BJ (cell line): Measurements from ENCODE around the gene ZKSCAN3. TPM values are rescaled to one million over a fixed set of nuclear protein-coding genes. Genes with fewer than 3 reads are reported as not detected.
A peak's percentile ranks its signal among the peaks of the same experiment; 100 is the strongest.

ENCODE experiments used
- CTCF ChIA-PET: fragments of 350-600 bp; formaldehyde crosslinking; extraction: SDS; loops from one replicate; lab custom pipeline; 2021; ENCODE audit warnings: antibody characterized with exemption, inconsistent platforms; lab: Yijun Ruan, JAX
- POLR2A ChIA-PET: fragments of 300-600 bp; sonication (Branson Sonifier 250); formaldehyde crosslinking; extraction: SDS; loops from one replicate; lab custom pipeline; 2021; ENCODE audit warnings: antibody characterized with exemption; lab: Charles Lee
- DNase-seq: peaks from one replicate; pipeline ENCODE4 v3.0.0-alpha.2; 2011; ENCODE audit warnings: low read depth
- H3K27me3 ChIP-seq: 2 replicates; pipeline ENCODE4 v1.6.0; 2011; ENCODE audit warnings: low read length; ENCODE audit not compliant: control insufficient read depth, insufficient read depth
- H3K36me3 ChIP-seq: 2 replicates; pipeline ENCODE4 v1.5.1; 2011; ENCODE audit warnings: low read length; ENCODE audit not compliant: control insufficient read depth, insufficient read depth
- H3K4me3 ChIP-seq: 2 replicates; pipeline ENCODE4 v1.5.1; 2011; ENCODE audit warnings: low read depth, mild to moderate bottlenecking, control low read depth, low read length
- polyA plus RNA-seq: library from polyadenylated mRNA; depleted of rRNA; stranded (reverse); fragments of >200 nt; gene quantifications from 2 replicates; pipeline ENCODE4 v1.2.3, GENCODE V29; 2011
- TF ChIP-seq, protein P1 (sequence below): IDR thresholded peaks from 2 replicates; pipeline ENCODE4 v1.5.1; 2011; ENCODE audit warnings: low read depth, mild to moderate bottlenecking, control low read depth, inconsistent platforms, low read length, moderate library complexity; ENCODE audit not compliant: insufficient read depth

Gene ZKSCAN3
- polyA plus RNA-seq, 1 experiment: 2.1 TPM

DNA sequence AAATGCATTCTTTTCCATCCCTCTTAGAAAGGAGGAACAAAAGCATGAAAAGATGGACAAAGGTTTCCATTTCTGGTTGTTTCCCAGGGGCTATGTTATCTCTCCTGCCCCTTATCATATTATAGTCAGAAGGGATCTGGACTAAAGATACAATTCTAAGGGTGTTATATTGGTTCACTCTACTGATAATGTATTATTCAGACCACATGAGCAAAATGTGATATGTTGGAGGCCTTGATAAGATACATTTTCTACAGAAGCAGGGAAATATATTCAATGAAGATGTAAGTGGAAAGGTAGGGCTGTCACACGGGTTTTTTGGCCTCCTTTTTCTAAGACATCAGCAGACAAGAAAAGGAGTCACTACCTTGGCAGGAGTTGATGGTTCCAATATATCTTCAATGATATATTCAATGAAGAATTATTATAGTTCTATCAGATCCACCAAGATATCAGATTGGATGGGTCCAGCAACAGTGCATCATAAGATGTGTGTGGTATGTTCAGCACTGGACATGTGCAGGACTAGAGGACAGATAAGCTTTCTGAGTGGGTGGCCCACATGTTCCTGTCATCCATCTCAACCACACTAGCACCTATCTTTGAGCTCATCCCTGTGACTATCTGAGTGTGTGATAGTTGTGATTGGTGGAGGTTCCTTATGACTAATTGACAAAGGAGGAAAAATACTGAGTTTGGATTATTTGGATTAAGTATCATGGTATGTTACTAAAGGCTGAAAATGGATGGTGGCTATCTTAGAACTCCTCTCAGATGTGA is 5.7 kb upstream of the ZKSCAN3 start:
- Histone ChIP-seq H3K4me3 (no peak overlapping the region), H3K36me3 (no peaks in the 10 kb centered on the region), H3K27me3 (peaks cover 9% of the 10 kb centered on the region)
- no peak for DNase-seq
- CTCF ChIA-PET: interaction anchor here (0.6 kb wide), 1 partner anchor 1201 kb away, joined by 3 read pairs; no protein-coding TSS in a partner anchor
- POLR2A ChIA-PET: no interaction called here
- TF ChIP-seq, protein P1, sequence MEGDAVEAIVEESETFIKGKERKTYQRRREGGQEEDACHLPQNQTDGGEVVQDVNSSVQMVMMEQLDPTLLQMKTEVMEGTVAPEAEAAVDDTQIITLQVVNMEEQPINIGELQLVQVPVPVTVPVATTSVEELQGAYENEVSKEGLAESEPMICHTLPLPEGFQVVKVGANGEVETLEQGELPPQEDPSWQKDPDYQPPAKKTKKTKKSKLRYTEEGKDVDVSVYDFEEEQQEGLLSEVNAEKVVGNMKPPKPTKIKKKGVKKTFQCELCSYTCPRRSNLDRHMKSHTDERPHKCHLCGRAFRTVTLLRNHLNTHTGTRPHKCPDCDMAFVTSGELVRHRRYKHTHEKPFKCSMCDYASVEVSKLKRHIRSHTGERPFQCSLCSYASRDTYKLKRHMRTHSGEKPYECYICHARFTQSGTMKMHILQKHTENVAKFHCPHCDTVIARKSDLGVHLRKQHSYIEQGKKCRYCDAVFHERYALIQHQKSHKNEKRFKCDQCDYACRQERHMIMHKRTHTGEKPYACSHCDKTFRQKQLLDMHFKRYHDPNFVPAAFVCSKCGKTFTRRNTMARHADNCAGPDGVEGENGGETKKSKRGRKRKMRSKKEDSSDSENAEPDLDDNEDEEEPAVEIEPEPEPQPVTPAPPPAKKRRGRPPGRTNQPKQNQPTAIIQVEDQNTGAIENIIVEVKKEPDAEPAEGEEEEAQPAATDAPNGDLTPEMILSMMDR: no peak

DNA sequence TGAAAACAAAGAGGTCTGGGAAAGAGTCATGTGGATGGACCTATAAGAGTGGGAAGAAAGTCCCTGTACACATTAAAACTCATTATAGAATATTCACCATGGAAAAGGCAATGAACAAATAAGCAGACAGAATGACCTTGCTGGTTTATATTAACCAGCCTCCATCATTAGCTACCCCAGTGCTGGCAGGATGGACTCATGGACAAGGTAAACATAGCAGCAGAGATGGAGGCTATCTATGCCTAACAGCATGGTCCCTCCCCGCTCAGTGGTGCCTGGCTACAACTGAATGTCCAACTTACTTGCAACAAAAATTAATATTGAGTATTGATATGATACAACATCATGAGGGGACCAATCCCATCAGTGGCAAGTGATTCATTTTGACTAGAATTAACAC is 4.5 kb upstream of the ZKSCAN3 start:
- peaks cover 9% of the 10 kb centered on the region for H3K27me3 ChIP-seq
- POLR2A ChIA-PET: no interaction called here
- DNase-seq: no peak
- CTCF ChIA-PET: interaction anchor here (1.2 kb wide), 1 partner anchor 11 kb away, joined by 6 read pairs; no protein-coding TSS in a partner anchor
- TF ChIP-seq, protein P1: no peak
- no peak overlapping the region for H3K4me3 ChIP-seq
- H3K36me3 ChIP-seq: no peaks in the 10 kb centered on the region

GRCh38 chr6:28347119-28347518 is 2.6 kb upstream of the ZKSCAN3 start:
- CTCF ChIA-PET: interaction anchor here (2.3 kb wide), 1 partner anchor 9 kb away, joined by 14 read pairs; no protein-coding TSS in a partner anchor
- TF ChIP-seq, protein P1: no peak
- H3K4me3 ChIP-seq: no peak overlapping the region
- peaks cover 8% of the 10 kb centered on the region for H3K27me3 ChIP-seq
- no peaks in the 10 kb centered on the region for H3K36me3 ChIP-seq
- no peak for DNase-seq
- POLR2A ChIA-PET: no interaction called here

DNA sequence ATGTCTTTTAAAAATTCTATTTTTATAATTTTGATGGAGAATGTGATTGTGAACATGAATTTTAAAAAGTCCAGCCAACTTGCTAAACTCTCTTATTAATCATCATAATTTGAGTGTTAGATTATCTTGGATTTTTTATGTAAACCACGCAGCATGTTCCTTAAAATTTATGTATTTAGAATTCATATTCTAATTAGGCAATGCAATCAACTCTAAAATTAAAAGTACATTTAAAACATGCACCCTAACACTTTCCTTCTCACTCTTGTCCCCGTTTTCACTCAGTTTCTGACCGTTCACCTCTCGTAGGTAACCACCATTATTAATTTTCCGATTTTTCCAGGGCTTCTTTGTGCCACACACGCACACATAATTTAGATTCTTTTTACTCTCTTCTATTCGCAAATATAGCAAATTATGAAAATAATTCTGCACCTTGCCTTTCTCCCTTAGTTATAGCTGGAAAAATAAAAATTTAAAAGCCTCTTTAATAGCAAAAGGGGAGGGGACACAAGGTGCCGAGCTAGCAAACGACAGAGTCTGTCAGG is 329 bp upstream of the ZKSCAN3 start:
- CTCF ChIA-PET: no interaction called here

GRCh38 chr6:28351087-28351486 is 1.3 kb downstream of the ZKSCAN3 start:
- ChIA-PET CTCF (interaction anchor here (1.1 kb wide), 1 partner anchor 32 kb away, joined by 3 read pairs; no protein-coding TSS in a partner anchor), POLR2A (no interaction called here)
- no peaks in the 10 kb centered on the region for H3K36me3 ChIP-seq
- no peaks in the 10 kb centered on the region for H3K27me3 ChIP-seq
- TF ChIP-seq, protein P1: no peak
- DNase-seq: no peak
- no peak overlapping the region for H3K4me3 ChIP-seq

More for the DNA sequence above, 329 bp upstream of the ZKSCAN3 start:
- POLR2A ChIA-PET: interaction anchor here (0.5 kb wide), 1 partner anchor 848 kb away, joined by 6 read pairs; no protein-coding TSS in a partner anchor
- Histone ChIP-seq H3K4me3 (peak overlapping the region; percentile 55), H3K27me3 (peaks cover 6% of the 10 kb centered on the region), H3K36me3 (no peaks in the 10 kb centered on the region)
- DNase-seq: no peak
- TF ChIP-seq, protein P1: no peak
